GM03348 (cell line): Measurements from ENCODE around the gene CMTM2.
"Not testable (repeated sequence)": the region's sequence is repeated elsewhere in the genome, so short reads cannot be mapped to it uniquely, and the experiment has no call there.

Experiments used
- DNase-seq: peaks from one replicate; pipeline ENCODE4 v3.0.0; 2012; ENCODE audit warnings: low spot score

CMTM2 gene

GRCh38 chr16:66553223-66553622, 26.0 kb upstream of the CMTM2 start:
- no peak for DNase-seq

GRCh38 chr16:66554021-66554420, 25.2 kb upstream of the CMTM2 start:
- DNase-seq: no peak

DNA sequence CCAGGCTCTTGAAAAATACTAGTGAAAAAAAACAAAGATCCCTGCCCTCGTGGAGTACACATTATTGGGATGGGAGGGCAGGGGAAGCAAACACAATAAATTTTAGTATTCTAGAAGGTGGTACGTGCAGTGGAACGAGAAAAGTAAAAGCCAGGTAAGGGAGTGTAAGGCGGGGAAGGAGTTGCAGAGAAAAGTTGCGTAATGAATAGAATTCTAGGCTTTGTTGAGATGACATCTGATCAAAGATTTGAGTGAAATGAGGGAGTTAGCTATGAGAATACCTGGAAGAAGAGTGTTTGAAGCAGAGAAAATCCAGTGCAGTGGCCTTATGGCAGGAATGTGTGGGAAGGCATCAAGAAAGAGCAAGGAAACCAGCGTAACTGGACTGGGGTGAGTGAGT, 24.8 kb upstream of the CMTM2 start:
- DNase-seq: no peak

DNA sequence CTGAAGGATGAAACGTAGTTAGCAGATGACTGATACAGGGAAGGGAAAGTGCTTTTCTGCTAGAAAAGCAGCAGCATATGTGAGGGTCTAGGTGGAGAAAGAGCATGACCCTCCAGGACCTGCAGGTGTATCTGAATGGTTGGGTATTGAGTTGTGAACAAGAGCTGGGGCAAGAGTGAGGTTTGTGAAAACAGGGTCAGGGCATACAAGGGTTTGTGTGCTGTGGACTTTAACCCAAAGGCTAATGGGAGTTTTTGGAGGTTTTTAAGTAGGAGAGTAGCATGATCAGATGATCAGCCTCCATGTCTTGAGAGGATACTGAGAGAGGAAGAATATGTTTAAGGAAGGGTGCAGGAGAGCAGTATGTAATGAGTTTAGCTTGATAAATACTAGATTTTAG, 19.2 kb upstream of the CMTM2 start:
- no peak for DNase-seq

DNA sequence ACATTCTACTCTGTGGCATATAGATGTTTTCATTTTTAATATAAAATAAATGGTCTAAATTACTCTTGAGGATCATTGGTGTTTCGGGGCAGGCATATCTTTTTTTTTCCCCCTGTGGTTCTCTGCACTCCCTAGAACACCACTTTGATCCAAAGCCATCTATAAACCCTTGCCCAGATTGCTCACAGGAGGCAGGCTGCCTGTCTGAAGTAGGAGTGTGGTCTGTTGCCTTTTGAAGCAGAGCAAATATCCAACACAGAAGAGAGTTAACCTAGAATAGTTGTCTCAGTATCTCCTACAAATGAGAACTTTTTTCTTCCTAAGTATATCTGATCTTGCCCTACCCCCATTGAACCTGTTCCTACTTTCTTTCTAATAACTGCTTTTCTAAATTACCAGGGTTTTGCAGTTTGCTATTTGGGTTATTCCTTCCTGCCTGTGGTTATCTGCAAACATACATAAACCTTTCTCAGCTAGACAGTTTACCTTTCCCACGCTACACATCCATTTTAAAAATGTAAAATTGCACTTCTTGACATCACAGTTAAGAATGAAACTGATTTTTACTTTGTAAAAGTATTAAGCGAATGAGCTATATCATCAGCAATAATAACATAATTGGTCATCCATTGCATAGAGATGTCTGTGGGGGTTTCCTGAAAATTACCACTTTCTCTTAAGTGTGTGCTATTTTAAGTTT, 17.7 kb upstream of the CMTM2 start:
- DNase-seq: no peak

DNA sequence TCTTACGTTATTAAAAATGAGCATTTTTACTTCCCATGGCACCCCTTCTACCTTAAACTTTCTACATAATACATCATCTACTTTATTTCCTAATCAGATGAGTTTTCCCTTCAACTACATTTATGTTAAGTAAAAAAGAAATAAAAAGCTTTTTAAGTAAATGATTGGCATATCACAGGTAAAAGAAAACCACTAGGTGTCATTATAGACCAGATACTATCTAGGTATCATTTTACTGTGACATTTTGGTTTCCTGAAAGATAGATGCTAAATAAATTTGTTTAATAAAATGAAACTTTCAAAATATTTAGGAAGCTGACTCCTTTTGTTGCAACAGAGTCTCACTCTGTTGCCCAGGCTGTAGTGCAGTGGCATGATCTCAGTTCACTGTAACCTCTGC, 16.9 kb upstream of the CMTM2 start:
- no peak for DNase-seq

DNA sequence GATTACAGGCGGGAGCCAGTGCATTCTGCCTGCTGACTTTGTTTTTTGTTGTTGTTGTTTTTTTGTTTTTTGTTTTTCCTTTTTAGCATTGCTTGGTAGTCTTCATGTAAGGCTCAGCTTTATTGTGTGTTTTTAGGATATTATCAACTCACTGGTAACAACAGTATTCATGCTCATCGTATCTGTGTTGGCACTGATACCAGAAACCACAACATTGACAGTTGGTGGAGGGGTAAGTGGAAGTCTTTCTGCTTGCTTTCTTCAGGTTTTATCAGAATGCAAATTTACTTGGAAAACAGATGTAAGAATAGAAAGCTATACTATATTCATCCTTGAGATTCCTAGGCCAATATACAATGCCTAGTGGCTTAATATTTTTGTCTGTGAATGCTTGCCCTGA, 16.3 kb upstream of the CMTM2 start:
- DNase-seq: no peak

DNA sequence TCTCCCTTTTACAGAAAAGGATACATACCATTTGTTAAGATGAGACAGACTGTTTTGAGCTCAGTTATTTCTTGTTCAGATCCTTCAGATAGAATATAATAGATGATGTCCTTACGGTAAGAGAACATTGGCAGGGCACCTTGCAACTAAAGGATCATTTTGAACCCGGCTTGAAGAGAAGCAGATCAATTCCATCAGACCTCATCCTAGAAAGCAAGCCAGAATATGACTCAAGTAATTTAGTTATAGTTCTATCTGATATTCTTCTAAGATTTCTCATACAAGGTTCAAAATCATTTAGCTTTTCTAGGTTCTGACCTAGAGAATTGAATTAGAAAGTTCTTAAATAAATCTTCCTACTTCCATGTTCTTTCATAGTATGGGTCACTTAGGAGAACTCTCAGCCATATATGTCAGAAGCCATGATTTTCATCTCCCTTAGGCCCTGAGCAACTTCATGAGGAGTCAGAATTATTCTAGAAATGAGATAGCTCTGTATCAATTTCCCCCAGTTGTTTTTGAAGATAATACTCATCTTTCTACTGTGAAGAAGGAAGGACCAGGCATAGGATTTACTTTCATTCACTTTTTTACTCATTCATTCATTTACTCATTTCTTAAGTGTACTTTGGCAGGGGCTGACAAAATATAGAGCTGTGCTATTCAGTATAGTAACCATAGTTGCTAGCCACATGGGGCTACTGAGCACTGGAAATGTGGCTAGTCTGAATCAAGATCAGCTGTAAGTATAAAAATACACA, 15.5 kb upstream of the CMTM2 start:
- DNase-seq: no peak

DNA sequence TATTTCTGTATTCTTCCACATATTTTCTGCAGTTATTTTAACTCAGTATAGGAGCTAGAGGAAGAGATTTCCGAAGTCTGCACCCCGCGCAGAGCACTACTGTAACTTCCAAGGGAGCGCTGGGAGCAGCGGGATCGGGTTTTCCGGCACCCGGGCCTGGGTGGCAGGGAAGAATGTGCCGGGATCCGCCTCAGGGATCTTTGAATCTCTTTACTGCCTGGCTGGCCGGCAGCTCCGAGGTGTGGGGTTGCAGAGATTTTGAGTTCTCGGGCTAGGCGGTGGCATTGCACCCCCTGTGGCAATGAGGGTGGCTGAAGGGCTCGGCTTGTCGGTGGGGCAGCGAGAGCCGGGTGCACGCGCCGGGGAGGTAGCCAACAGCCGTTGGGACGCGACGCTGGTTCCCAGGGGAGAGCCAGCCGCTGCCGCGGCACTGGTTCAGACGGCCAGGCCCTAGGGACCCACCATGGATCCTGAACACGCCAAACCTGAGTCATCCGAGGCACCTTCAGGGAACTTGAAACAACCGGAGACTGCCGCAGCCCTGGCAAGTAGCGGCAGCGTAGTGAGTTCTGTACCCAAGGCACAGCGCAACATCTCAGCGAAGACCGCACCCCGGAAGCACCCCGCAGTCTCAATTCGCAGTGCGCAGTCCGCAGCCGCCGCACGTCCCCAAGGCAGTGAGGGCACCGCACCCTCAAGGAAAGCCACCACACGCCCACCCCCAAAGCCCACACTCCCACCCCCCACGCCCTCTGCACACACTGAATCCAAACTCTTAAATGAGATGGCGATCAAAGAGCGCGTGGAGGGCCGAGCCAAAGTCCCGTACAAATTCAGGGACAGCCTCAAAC, 13.0 kb upstream of the CMTM2 start, which contains the start of gene CMTM1:
TSS of gene CMTM1 (plus strand) at position 389 of the 851 bp plus-strand sequence. CDS start at position 464, 75 bp downstream.
- no peak for DNase-seq

- not testable (repeated sequence) for DNase-seq
Measured at GRCh38 chr16:66567270-66567669, 12.0 kb upstream of the CMTM2 start.

- no peak for DNase-seq
Measured at GRCh38 chr16:66568355-66568754, 10.9 kb upstream of the CMTM2 start.

- DNase-seq: peak; percentile 50
Measured at GRCh38 chr16:66569131-66569530, 10.1 kb upstream of the CMTM2 start.

- DNase-seq: peak; percentile 55
Measured at GRCh38 chr16:66569827-66570405, 9.3 kb upstream of the CMTM2 start.

- no peak for DNase-seq
Measured at GRCh38 chr16:66572356-66572755, 6.9 kb upstream of the CMTM2 start.

- no peak for DNase-seq
Measured at GRCh38 chr16:66574081-66574480, 5.2 kb upstream of the CMTM2 start.

DNA sequence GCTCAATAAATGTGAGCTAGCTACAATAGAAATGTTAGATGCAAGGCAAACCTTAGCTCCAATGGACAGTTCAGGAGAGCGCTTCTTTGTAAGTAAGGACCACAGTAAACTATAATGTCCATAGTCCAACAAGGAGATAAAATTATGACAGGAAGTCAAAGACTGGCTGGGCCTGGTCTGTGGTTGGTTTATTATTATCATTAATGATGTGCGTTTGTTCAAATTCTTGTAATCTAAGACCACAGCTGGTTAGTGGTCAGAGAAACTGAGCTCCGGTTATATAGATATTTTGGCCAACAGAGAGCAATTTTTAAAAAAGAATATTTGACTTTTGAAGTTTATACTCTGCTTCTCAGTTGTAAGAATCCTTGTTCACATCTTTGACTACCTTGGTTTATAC, 4.7 kb upstream of the CMTM2 start:
- DNase-seq: no peak

- no peak for DNase-seq
Measured at GRCh38 chr16:66575060-66575459, 4.2 kb upstream of the CMTM2 start.

GRCh38 chr16:66576296-66576695, 3.0 kb upstream of the CMTM2 start:
- no peak for DNase-seq

DNA sequence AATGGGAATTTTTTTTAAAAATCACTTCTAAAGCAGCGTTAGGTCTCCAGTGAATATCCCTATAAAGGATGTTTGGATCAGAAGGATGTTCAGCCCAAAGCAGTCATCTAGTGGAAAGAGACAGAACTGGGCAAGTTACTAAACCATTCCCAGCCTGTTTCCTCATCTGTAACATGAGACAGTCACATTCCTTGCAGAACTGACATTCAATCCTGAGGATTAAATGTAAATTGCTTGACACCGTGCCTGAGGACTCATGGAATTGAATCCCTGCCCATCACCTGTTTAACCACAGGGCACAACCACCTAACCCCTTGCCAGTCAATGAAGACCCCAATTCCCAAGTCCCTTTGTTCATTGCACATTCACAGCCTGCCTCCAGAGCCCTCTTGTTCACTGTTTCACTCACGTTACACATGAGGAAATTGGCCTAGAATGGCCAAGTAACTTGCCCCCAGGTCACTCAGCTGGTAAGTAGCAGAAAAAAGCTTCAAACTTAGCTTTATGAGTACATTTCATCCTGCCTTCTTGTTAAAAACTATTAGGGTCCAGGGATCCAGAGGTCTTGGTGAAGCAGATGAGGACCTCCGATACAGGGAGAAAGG, 1.4 kb downstream of the CMTM2 start:
- peak; percentile 85 for DNase-seq

- DNase-seq: peak; percentile 27
Measured at GRCh38 chr16:66581246-66581952, 2.1 kb downstream of the CMTM2 start.
